ENCODE measurements around the gene MTG2.
A peak's percentile ranks its signal among the peaks of the same experiment; 100 is the strongest.

Gene MTG2

GRCh38 chr20:62137092-62137384 lies 45.8 kb upstream of the MTG2 start:
- no peak overlapping the region for H3K27ac ChIP-seq
- DNase-seq (ENCODE audit: low spot score), result no peak
- TF ChIP-seq CTCF (IDR thresholded peaks at IDR 0.05), result no peak
- no peak overlapping the region for H3K4me3 ChIP-seq

GRCh38 chr20:62137478-62138203 lies 45.2 kb upstream of the MTG2 start:
- peak; percentile 66 for DNase-seq (ENCODE audit: low spot score)

GRCh38 chr20:62138204-62138543 lies 44.7 kb upstream of the MTG2 start:
- no peak overlapping the region for H3K27ac ChIP-seq
- DNase-seq (ENCODE audit: low spot score), result peak; percentile 64
- TF ChIP-seq CTCF (IDR thresholded peaks at IDR 0.05), result no peak
- H3K4me3 ChIP-seq, result no peak overlapping the region

More at GRCh38 chr20:62137478-62138203, 45.2 kb upstream of the MTG2 start:
- no peak overlapping the region for H3K4me3 ChIP-seq
- TF ChIP-seq CTCF (IDR thresholded peaks at IDR 0.05), result no peak
- no peak overlapping the region for H3K27ac ChIP-seq

- TF ChIP-seq CTCF (IDR thresholded peaks at IDR 0.05), result no peak
- DNase-seq (ENCODE audit: low spot score), result no peak
- Histone ChIP-seq H3K27ac (no peak overlapping the region), H3K4me3 (no peak overlapping the region)
Measured at GRCh38 chr20:62138912-62139311, 43.9 kb upstream of the MTG2 start.

GRCh38 chr20:62139636-62140035 lies 43.2 kb upstream of the MTG2 start:
- Histone ChIP-seq H3K27ac (no peak overlapping the region), H3K4me3 (no peak overlapping the region)
- DNase-seq (ENCODE audit: low spot score), result no peak
- TF ChIP-seq CTCF (IDR thresholded peaks at IDR 0.05), result no peak

GRCh38 chr20:62141043-62141396 lies 41.8 kb upstream of the MTG2 start:
- peak overlapping the region; percentile 77 to 98 for H3K27ac ChIP-seq
- TF ChIP-seq CTCF (IDR thresholded peaks at IDR 0.05), result no peak
- peak overlapping the region; percentile 91 for H3K4me3 ChIP-seq
- no peak for DNase-seq (ENCODE audit: low spot score)

GRCh38 chr20:62141397-62142251 lies 41.2 kb upstream of the MTG2 start:
- DNase-seq (ENCODE audit: low spot score), result no peak
- peak overlapping the region; percentile 77 to 98 for H3K27ac ChIP-seq
- TF ChIP-seq CTCF (IDR thresholded peaks at IDR 0.05), result no peak
- H3K4me3 ChIP-seq, result peak overlapping the region; percentile 91
